ENCODE data around the gene PSMD13.

The PSMD13 gene

GRCh38 chr11:206002-206384 lies 30.8 kb upstream of the PSMD13 start:
- no peak for TF ChIP-seq ESRRG (CRISPR knock-in tag; IDR thresholded peaks at IDR 0.05)
- TF ChIP-seq CREB5 (CRISPR knock-in tag; IDR thresholded peaks at IDR 0.05; ENCODE audit: low read depth), result no peak
- no peak for TF ChIP-seq ZFP3 (CRISPR knock-in tag; IDR thresholded peaks at IDR 0.05)
- no peak for TF ChIP-seq ZFP30 (CRISPR knock-in tag; IDR thresholded peaks at IDR 0.05)
- no peak for TF ChIP-seq RARB (CRISPR knock-in tag; IDR thresholded peaks at IDR 0.05)
- no peak for ATAC-seq

GRCh38 chr11:206526-207207 lies 30.1 kb upstream of the PSMD13 start:
- no peak for TF ChIP-seq ZNF70 (CRISPR knock-in tag; IDR thresholded peaks at IDR 0.05)
- no peak for TF ChIP-seq ZFP3 (CRISPR knock-in tag; IDR thresholded peaks at IDR 0.05)
- TF ChIP-seq CSDC2 (CRISPR knock-in tag; IDR thresholded peaks at IDR 0.05), result no peak
- no peak for TF ChIP-seq TOX (CRISPR knock-in tag; IDR thresholded peaks at IDR 0.05; ENCODE audit: borderline replicate concordance)
- TF ChIP-seq ISL1 (CRISPR knock-in tag; IDR thresholded peaks at IDR 0.05), result no peak
- TF ChIP-seq ZC3H10 (CRISPR knock-in tag; IDR thresholded peaks at IDR 0.05), result no peak
- ATAC-seq, result no peak

DNA sequence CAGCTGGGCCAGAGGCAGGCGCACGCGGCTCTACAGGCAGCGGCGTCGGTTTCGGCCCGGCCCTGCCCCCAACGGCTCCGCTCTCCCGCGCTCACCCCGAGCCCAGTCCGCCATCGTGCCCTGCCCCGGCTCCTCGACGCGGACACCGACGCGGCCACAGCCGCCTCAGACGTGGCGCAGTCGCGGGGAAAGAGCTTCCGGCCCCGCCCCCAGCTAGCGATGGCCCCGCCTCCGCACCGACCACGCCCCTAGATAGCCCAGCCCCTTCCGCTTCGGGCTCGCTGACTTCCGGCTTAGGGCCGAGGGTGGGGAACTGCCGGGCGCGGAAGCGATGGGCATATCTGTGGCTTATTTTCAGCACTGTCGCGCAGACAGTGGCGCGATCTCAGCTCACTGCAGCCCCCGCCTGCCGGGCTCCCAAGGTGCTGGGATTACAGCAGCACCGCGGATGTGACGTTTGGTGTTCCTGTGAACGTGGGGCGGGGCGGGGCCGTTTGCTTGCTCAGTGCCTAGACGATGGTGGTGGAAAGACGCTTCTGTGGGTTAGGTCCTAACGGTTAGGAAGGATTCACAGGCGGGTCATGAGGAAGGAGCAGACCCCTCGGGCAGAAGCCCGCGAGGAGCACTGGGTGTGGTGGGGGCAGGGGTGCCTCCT lies 29.4 kb upstream of the PSMD13 start, which contains the start of the genes BET1L and RIC8A:
Gene BET1L (minus strand): TSS at position 192 of the 655 bp plus-strand sequence. CDS start 78 bp downstream, at position 114.
Gene RIC8A (plus strand): TSS at position 501 of the 655 bp plus-strand sequence. CDS start 1,147 bp downstream, outside the sequence.
- TF ChIP-seq SNAI2 (CRISPR knock-in tag; IDR thresholded peaks at IDR 0.05) (no peak), TOX (CRISPR knock-in tag; IDR thresholded peaks at IDR 0.05; ENCODE audit: borderline replicate concordance) (no peak), ZNF565 (CRISPR knock-in tag; conservative IDR thresholded peaks at IDR 0.05; ENCODE audit: low read depth) (no peak), TCF4 (CRISPR knock-in tag; IDR thresholded peaks at IDR 0.05; ENCODE audit: borderline replicate concordance) (no peak), RARB (CRISPR knock-in tag; IDR thresholded peaks at IDR 0.05) (no peak), ZFP30 (CRISPR knock-in tag; IDR thresholded peaks at IDR 0.05) (no peak), ARNTL (CRISPR knock-in tag; IDR thresholded peaks at IDR 0.05; ENCODE audit: borderline replicate concordance, low read depth) (no peak), BACH2 (CRISPR knock-in tag; IDR thresholded peaks at IDR 0.05; ENCODE audit: borderline replicate concordance) (no peak), ISL1 (CRISPR knock-in tag; IDR thresholded peaks at IDR 0.05) (no peak), CSDC2 (CRISPR knock-in tag; IDR thresholded peaks at IDR 0.05) (no peak), ESRRG (CRISPR knock-in tag; IDR thresholded peaks at IDR 0.05) (no peak), ZFP3 (CRISPR knock-in tag; IDR thresholded peaks at IDR 0.05) (no peak), PPARA (CRISPR knock-in tag; IDR thresholded peaks at IDR 0.05; ENCODE audit: borderline replicate concordance) (no peak), CREB5 (CRISPR knock-in tag; IDR thresholded peaks at IDR 0.05; ENCODE audit: low read depth) (no peak)
- TF ChIP-seq, protein P1, sequence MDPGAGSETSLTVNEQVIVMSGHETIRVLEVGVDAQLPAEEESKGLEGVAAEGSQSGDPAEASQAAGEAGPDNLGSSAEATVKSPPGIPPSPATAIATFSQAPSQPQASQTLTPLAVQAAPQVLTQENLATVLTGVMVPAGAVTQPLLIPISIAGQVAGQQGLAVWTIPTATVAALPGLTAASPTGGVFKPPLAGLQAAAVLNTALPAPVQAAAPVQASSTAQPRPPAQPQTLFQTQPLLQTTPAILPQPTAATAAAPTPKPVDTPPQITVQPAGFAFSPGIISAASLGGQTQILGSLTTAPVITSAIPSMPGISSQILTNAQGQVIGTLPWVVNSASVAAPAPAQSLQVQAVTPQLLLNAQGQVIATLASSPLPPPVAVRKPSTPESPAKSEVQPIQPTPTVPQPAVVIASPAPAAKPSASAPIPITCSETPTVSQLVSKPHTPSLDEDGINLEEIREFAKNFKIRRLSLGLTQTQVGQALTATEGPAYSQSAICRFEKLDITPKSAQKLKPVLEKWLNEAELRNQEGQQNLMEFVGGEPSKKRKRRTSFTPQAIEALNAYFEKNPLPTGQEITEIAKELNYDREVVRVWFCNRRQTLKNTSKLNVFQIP (CRISPR knock-in tag; IDR thresholded peaks at IDR 0.05; ENCODE audit: borderline replicate concordance, low read depth), result no peak
- TF ChIP-seq, protein P2, sequence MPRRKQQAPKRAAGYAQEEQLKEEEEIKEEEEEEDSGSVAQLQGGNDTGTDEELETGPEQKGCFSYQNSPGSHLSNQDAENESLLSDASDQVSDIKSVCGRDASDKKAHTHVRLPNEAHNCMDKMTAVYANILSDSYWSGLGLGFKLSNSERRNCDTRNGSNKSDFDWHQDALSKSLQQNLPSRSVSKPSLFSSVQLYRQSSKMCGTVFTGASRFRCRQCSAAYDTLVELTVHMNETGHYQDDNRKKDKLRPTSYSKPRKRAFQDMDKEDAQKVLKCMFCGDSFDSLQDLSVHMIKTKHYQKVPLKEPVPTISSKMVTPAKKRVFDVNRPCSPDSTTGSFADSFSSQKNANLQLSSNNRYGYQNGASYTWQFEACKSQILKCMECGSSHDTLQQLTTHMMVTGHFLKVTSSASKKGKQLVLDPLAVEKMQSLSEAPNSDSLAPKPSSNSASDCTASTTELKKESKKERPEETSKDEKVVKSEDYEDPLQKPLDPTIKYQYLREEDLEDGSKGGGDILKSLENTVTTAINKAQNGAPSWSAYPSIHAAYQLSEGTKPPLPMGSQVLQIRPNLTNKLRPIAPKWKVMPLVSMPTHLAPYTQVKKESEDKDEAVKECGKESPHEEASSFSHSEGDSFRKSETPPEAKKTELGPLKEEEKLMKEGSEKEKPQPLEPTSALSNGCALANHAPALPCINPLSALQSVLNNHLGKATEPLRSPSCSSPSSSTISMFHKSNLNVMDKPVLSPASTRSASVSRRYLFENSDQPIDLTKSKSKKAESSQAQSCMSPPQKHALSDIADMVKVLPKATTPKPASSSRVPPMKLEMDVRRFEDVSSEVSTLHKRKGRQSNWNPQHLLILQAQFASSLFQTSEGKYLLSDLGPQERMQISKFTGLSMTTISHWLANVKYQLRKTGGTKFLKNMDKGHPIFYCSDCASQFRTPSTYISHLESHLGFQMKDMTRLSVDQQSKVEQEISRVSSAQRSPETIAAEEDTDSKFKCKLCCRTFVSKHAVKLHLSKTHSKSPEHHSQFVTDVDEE (CRISPR knock-in tag; IDR thresholded peaks at IDR 0.05), result no peak
- ATAC-seq, result peak; percentile 78

GRCh38 chr11:207863-208180 lies 29.0 kb upstream of the PSMD13 start:
- TF ChIP-seq, protein P1 (CRISPR knock-in tag; IDR thresholded peaks at IDR 0.05; ENCODE audit: borderline replicate concordance, low read depth), result no peak
- TF ChIP-seq ZNF70 (CRISPR knock-in tag; IDR thresholded peaks at IDR 0.05), result no peak
- TF ChIP-seq ZFP3 (CRISPR knock-in tag; IDR thresholded peaks at IDR 0.05), result no peak
- TF ChIP-seq CSDC2 (CRISPR knock-in tag; IDR thresholded peaks at IDR 0.05), result no peak
- TF ChIP-seq ZFP30 (CRISPR knock-in tag; IDR thresholded peaks at IDR 0.05), result no peak
- no peak for TF ChIP-seq SNAI2 (CRISPR knock-in tag; IDR thresholded peaks at IDR 0.05)
- no peak for TF ChIP-seq CSRNP3 (CRISPR knock-in tag; IDR thresholded peaks at IDR 0.05)
- TF ChIP-seq, protein P3, sequence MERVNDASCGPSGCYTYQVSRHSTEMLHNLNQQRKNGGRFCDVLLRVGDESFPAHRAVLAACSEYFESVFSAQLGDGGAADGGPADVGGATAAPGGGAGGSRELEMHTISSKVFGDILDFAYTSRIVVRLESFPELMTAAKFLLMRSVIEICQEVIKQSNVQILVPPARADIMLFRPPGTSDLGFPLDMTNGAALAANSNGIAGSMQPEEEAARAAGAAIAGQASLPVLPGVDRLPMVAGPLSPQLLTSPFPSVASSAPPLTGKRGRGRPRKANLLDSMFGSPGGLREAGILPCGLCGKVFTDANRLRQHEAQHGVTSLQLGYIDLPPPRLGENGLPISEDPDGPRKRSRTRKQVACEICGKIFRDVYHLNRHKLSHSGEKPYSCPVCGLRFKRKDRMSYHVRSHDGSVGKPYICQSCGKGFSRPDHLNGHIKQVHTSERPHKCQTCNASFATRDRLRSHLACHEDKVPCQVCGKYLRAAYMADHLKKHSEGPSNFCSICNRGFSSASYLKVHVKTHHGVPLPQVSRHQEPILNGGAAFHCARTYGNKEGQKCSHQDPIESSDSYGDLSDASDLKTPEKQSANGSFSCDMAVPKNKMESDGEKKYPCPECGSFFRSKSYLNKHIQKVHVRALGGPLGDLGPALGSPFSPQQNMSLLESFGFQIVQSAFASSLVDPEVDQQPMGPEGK (CRISPR knock-in tag; IDR thresholded peaks at IDR 0.05; ENCODE audit: borderline replicate concordance), result no peak
- no peak for TF ChIP-seq ZC3H10 (CRISPR knock-in tag; IDR thresholded peaks at IDR 0.05)
- no peak for TF ChIP-seq OSR1 (CRISPR knock-in tag; IDR thresholded peaks at IDR 0.05)
- TF ChIP-seq ISL1 (CRISPR knock-in tag; IDR thresholded peaks at IDR 0.05), result no peak
- peak; percentile 24 for ATAC-seq

All from SK-N-SH treated with all-trans-retinoic acid at 6 μM for 48 hours (cell line).